ENCODE results near the gene PUS7.
"Not testable (repeated sequence)": the region's sequence is repeated elsewhere in the genome, so short reads cannot be mapped to it uniquely, and the experiment has no call there.

Gene PUS7

GRCh38 chr7:105462765-105463420 is 59.2 kb downstream of the PUS7 start:
- in situ Hi-C loops (cut with MboI; ENCODE audit: low pct_unique_long_range_greater_than_20kb, low sequenced_read_pairs, unreplicated experiment): no loop called here
- TF ChIP-seq CTCF (IDR thresholded peaks at IDR 0.05; ENCODE audit: extremely low read depth, insufficient read depth, missing control alignments): no peak

GRCh38 chr7:105461518-105461917 is 60.6 kb downstream of the PUS7 start:
- DNase-seq (ENCODE audit: low spot score): no peak
- in situ Hi-C loops (cut with MboI; ENCODE audit: low pct_unique_long_range_greater_than_20kb, low sequenced_read_pairs, unreplicated experiment): no loop called here
- TF ChIP-seq CTCF (IDR thresholded peaks at IDR 0.05; ENCODE audit: extremely low read depth, insufficient read depth, missing control alignments): no peak

More at GRCh38 chr7:105462765-105463420, 59.2 kb downstream of the PUS7 start:
- DNase-seq (ENCODE audit: low spot score): no peak

GRCh38 chr7:105457619-105458225 is 64.3 kb downstream of the PUS7 start:
- no peak for DNase-seq (ENCODE audit: low spot score)
- in situ Hi-C loops (cut with MboI; ENCODE audit: low pct_unique_long_range_greater_than_20kb, low sequenced_read_pairs, unreplicated experiment): no loop called here
- TF ChIP-seq CTCF (IDR thresholded peaks at IDR 0.05; ENCODE audit: extremely low read depth, insufficient read depth, missing control alignments): no peak

GRCh38 chr7:105454921-105455320 is 67.2 kb downstream of the PUS7 start:
- in situ Hi-C loops (cut with MboI; ENCODE audit: low pct_unique_long_range_greater_than_20kb, low sequenced_read_pairs, unreplicated experiment): no loop called here
- TF ChIP-seq CTCF (IDR thresholded peaks at IDR 0.05; ENCODE audit: extremely low read depth, insufficient read depth, missing control alignments): no peak
- no peak for DNase-seq (ENCODE audit: low spot score)

GRCh38 chr7:105454095-105454747 is 67.8 kb downstream of the PUS7 start:
- no peak for DNase-seq (ENCODE audit: low spot score)
- in situ Hi-C loops (cut with MboI; ENCODE audit: low pct_unique_long_range_greater_than_20kb, low sequenced_read_pairs, unreplicated experiment): no loop called here
- no peak for TF ChIP-seq CTCF (IDR thresholded peaks at IDR 0.05; ENCODE audit: extremely low read depth, insufficient read depth, missing control alignments)

GRCh38 chr7:105452085-105452484 is 70.0 kb downstream of the PUS7 start:
- in situ Hi-C loops (cut with MboI; ENCODE audit: low pct_unique_long_range_greater_than_20kb, low sequenced_read_pairs, unreplicated experiment): no loop called here
- DNase-seq (ENCODE audit: low spot score): no peak
- TF ChIP-seq CTCF (IDR thresholded peaks at IDR 0.05; ENCODE audit: extremely low read depth, insufficient read depth, missing control alignments): no peak

GRCh38 chr7:105450870-105451269 is 71.2 kb downstream of the PUS7 start:
- in situ Hi-C loops (cut with MboI; ENCODE audit: low pct_unique_long_range_greater_than_20kb, low sequenced_read_pairs, unreplicated experiment); DNase-seq (ENCODE audit: low spot score): not testable (repeated sequence)
